K562 treated with DMSO at 1 percent for 12 hours (cell line): ENCODE measurements around the gene TTLL12. TPM values are rescaled to one million over a fixed set of nuclear protein-coding genes. Genes with fewer than 3 reads are reported as not detected.

ENCODE experiments used
- total RNA-seq: library from RNA; unstranded; fragments of 300-600 nt; gene quantifications from 2 replicates; pipeline ENCODE4 v1.2.3, GENCODE V29; 2022; ENCODE audit not compliant: insufficient read depth

The TTLL12 gene
- total RNA-seq: 43.2 and 67.0 TPM in 2 replicates

DNA sequence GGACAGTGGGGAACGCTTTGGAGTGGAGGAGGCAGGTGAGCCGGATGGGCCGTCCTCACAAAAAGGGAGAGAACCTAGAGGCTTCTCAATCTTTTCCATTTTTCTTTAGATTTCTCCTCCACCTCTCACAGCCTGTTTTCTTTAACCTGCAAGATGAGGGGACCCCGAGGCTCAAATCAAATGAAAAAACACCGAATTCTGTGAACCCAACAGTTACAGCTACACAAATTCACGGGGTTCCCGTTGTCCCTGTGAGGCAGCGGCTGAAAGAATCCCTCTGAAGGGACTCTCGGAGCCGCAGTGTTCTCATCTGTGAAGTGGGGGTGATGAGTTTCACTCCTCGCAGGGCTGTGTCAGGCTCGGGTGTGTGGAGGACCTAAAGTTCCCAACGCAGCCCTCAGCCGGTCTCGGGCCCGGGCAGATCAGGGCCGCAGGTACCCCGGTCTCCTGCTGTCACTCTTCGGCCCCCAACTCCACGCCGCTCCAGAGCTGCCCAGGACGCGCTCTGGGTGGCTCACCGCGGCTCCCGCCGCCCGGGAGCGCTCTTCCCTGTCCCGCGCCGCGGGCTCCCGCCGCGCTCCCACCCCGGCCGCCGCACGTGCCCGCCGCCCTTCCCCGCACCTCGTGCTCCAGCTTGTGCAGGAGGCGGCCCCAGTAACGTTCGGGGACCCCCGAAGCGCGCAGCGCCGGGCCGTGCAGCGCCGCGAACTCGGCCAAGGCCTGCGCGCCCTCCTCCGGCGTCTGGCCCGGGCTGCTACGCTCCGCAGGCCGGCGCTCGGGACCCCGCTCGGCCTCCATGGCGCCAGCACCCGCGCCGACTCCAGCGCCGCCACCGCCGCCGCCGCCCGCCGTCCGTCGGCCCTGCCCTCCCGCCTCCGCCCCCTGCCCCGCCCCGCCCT lies at the start of gene TTLL12:
Gene TTLL12 (minus strand): TSS at position 863 of the 899 bp plus-strand sequence. CDS start 65 bp downstream, at position 798.

GRCh38 chr22:43151251-43152002 lies 35.5 kb downstream of the TTLL12 start, which contains the start of gene TSPO:
TSS of gene TSPO (plus strand) at chr22:43151559. CDS start at chr22:43159239, 7,680 bp downstream.

GRCh38 chr22:43142880-43143562 lies 43.9 kb downstream of the TTLL12 start, which contains the start of gene MCAT:
TSS of gene MCAT (minus strand) at chr22:43143398. CDS start at chr22:43143348, 50 bp downstream.

Other genes with a start within 250 kb of the TTLL12 start
- gene PACSIN2, start 172.0 kb downstream of the TTLL12 start, total RNA-seq: 30.6 and 65.9 TPM in 2 replicates
- 2.9 and 3.0 TPM in 2 replicates for gene TTLL1, start 97.7 kb downstream of the TTLL12 start, total RNA-seq
- 1.2 TPM in 1 of 2 replicates, not detected in the other for gene BIK, start 76.4 kb downstream of the TTLL12 start, total RNA-seq
- gene MCAT, start 43.7 kb downstream of the TTLL12 start, total RNA-seq: 12.4 and 16.1 TPM in 2 replicates
- gene TSPO, start 35.6 kb downstream of the TTLL12 start, total RNA-seq: 76.3 and 140 TPM in 2 replicates
- 0.07 TPM in 1 of 2 replicates, not detected in the other for gene SCUBE1, start 156.2 kb upstream of the TTLL12 start, total RNA-seq
- gene MPPED1, start 224.9 kb upstream of the TTLL12 start, total RNA-seq: not detected in 2 replicates